ENCODE data around the gene LRCH4.
A peak's percentile ranks its signal among the peaks of the same experiment; 100 is the strongest.
"Not testable (repeated sequence)": the region's sequence is repeated elsewhere in the genome, so short reads cannot be mapped to it uniquely, and the experiment has no call there.

LRCH4 gene

DNA sequence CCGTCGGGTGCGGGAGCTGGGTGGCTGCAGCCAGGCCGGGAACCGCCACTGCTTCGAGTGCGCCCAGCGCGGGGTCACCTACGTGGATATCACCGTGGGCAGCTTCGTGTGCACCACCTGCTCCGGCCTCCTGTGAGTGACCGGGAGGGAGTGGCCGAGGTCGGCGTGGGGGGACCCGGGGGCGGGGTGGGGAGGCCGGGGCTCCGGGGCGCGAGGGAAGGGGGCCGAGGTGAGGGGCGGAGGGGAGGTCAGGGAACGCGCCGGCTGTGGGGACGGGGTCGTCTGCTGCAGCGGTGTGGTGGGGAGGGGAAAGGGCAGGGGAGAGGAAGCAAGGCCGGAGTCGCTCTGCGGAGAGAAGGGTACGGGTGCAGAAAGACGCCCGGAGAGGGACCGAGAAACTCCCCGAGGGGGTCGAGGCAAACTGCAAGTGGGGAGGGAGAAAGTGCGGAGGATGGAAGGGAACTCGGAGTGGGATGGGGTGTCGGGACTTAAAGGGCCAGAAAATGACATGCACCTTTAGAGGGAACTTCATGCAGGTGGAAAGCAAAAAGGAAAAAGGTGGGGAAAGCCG lies 46.4 kb downstream of the LRCH4 start:
- Histone ChIP-seq H3K9ac (ENCODE audit: low read depth, low read length) (peak overlapping the region; percentile 70), H3K79me2 (ENCODE audit: insufficient read depth, low read length) (peaks cover 30% of the 10 kb centered on the region), H3K4me1 (ENCODE audit: insufficient read depth, low read length) (peaks cover 23% of the 10 kb centered on the region), H3K27me3 (ENCODE audit: insufficient read depth, low read length, poor library complexity) (no peaks in the 10 kb centered on the region), H4K20me1 (ENCODE audit: insufficient read depth, low read length) (peaks cover 11% of the 10 kb centered on the region; the same call in 1 of the 2 replicates), H3K4me2 (ENCODE audit: insufficient read depth, low read length) (peak overlapping the region; percentile 99), H3K27ac (ENCODE audit: low read length) (peak overlapping the region; percentile 54), H3K36me3 (ENCODE audit: insufficient read depth, low read length) (no peaks in the 10 kb centered on the region), H3K4me3 (ENCODE audit: low read depth in 1 of 2, low read length in 2 of 2) (peak overlapping the region; percentile 71 to 82; a peak in 3 of 4 replicates), H2AFZ (ENCODE audit: low read depth, low read length) (peak overlapping the region; percentile 70), H3K9me3 (ENCODE audit: insufficient read depth, low read length, severe bottlenecking) (no peaks in the 10 kb centered on the region)
- peak; percentile 21 for DNase-seq
- ATAC-seq (ENCODE audit: insufficient read depth, low read depth), result no peak
- TF ChIP-seq, protein P1, sequence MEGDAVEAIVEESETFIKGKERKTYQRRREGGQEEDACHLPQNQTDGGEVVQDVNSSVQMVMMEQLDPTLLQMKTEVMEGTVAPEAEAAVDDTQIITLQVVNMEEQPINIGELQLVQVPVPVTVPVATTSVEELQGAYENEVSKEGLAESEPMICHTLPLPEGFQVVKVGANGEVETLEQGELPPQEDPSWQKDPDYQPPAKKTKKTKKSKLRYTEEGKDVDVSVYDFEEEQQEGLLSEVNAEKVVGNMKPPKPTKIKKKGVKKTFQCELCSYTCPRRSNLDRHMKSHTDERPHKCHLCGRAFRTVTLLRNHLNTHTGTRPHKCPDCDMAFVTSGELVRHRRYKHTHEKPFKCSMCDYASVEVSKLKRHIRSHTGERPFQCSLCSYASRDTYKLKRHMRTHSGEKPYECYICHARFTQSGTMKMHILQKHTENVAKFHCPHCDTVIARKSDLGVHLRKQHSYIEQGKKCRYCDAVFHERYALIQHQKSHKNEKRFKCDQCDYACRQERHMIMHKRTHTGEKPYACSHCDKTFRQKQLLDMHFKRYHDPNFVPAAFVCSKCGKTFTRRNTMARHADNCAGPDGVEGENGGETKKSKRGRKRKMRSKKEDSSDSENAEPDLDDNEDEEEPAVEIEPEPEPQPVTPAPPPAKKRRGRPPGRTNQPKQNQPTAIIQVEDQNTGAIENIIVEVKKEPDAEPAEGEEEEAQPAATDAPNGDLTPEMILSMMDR (IDR thresholded peaks at IDR 0.05; ENCODE audit: borderline replicate concordance, extremely low read depth, low read length, poor library complexity, severe bottlenecking), result no peak

DNA sequence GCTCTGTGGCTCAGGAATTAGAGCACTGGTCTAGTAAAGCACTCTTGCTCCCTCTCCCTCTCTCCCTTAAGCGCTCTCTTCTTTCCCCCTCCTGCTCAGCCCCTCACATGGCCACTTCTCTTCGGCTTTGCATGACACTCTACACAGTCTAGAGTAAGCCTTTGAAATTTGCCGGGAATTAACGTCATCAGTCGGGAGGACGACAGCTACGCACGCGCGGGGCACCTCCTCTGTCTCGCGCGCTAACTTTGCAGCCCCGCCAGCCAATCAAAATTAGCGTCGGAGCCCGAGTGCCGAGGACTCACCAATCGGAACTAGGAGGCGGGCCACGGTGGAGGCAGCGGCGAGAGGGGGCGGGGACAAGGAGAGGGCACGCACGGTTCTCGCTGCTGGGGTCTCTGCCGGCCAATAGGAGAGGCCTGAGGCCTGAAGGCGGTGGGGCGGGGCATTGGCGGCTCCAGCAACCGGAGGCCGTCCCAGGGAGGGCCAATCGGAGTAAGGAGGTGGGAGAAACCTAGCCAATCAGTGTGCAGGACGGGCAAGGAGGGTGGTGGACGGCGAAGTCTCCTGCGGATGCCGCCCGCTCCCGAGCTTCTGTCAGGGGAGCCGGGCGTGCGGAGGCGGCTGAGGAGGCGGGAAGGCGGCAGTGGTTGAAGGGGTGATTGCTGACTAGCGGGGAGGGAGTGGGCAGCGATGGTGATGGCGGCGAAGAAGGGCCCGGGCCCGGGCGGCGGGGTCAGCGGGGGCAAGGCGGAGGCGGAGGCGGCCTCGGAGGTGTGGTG lies 47.1 kb downstream of the LRCH4 start, which contains the start of gene AGFG2:
AGFG2 (plus strand) TSS at position 550 of the 782 bp plus-strand sequence; CDS start at position 694, 144 bp downstream.
- Histone ChIP-seq H3K4me3 (ENCODE audit: low read depth in 1 of 2, low read length in 2 of 2) (peak within 1 kb of the TSS; percentile 71 to 82; a peak in 3 of 4 replicates), H3K27ac (ENCODE audit: low read length) (peak within 1 kb of the TSS; percentile 76), H2AFZ (ENCODE audit: low read depth, low read length) (peak within 1 kb of the TSS; percentile 91), H3K9me3 (ENCODE audit: insufficient read depth, low read length, severe bottlenecking) (no peaks in the 10 kb centered on the region), H3K36me3 (ENCODE audit: insufficient read depth, low read length) (no peaks in the 10 kb centered on the region), H3K4me2 (ENCODE audit: insufficient read depth, low read length) (peak within 1 kb of the TSS; percentile 99), H3K27me3 (ENCODE audit: insufficient read depth, low read length, poor library complexity) (no peaks in the 10 kb centered on the region), H3K79me2 (ENCODE audit: insufficient read depth, low read length) (peaks cover 24% of the 10 kb centered on the region), H4K20me1 (ENCODE audit: insufficient read depth, low read length) (peaks cover 11% of the 10 kb centered on the region; the same call in 1 of the 2 replicates), H3K9ac (ENCODE audit: low read depth, low read length) (peak within 1 kb of the TSS; percentile 70), H3K4me1 (ENCODE audit: insufficient read depth, low read length) (peaks cover 23% of the 10 kb centered on the region)
- TF ChIP-seq, protein P1 (IDR thresholded peaks at IDR 0.05; ENCODE audit: borderline replicate concordance, extremely low read depth, low read length, poor library complexity, severe bottlenecking), result no peak
- TF ChIP-seq EZH2 (IDR thresholded peaks at IDR 0.05; ENCODE audit: borderline replicate concordance, low read depth, low read length, severe bottlenecking), result no peak
- DNase-seq (peak; percentile 100), ATAC-seq (ENCODE audit: insufficient read depth, low read depth) (peak; percentile 95)

DNA sequence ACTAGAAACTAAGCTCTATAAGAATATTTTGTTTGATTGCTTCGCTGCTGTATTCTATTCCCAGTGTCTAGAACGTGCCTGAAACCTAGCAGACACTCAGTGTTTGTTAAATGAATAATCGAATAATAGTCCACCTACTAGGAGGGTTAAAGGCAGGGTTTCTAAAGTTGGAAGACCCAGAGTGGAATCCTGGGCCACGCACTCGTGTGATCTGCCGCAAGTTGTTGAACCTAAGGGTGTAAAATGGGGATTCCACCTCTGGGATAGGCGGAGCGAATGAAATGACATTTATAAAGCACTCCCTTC lies 47.6 kb downstream of the LRCH4 start:
- DNase-seq, result no peak
- Histone ChIP-seq H3K36me3 (ENCODE audit: insufficient read depth, low read length) (no peaks in the 10 kb centered on the region), H3K27ac (ENCODE audit: low read length) (peak overlapping the region; percentile 76), H3K9me3 (ENCODE audit: insufficient read depth, low read length, severe bottlenecking) (no peaks in the 10 kb centered on the region), H3K4me1 (ENCODE audit: insufficient read depth, low read length) (peaks cover 23% of the 10 kb centered on the region), H3K79me2 (ENCODE audit: insufficient read depth, low read length) (peaks cover 19% of the 10 kb centered on the region), H3K9ac (ENCODE audit: low read depth, low read length) (peak overlapping the region; percentile 57), H2AFZ (ENCODE audit: low read depth, low read length) (peak overlapping the region; percentile 91), H3K4me3 (ENCODE audit: low read depth in 1 of 2, low read length in 2 of 2) (peak overlapping the region; percentile 21 to 66; a peak in 3 of 4 replicates), H3K4me2 (ENCODE audit: insufficient read depth, low read length) (peak overlapping the region; percentile 96), H4K20me1 (ENCODE audit: insufficient read depth, low read length) (peaks cover 9% of the 10 kb centered on the region; the same call in 1 of the 2 replicates), H3K27me3 (ENCODE audit: insufficient read depth, low read length, poor library complexity) (no peaks in the 10 kb centered on the region)
- ATAC-seq (ENCODE audit: insufficient read depth, low read depth), result no peak
- TF ChIP-seq, protein P1 (IDR thresholded peaks at IDR 0.05; ENCODE audit: borderline replicate concordance, extremely low read depth, low read length, poor library complexity, severe bottlenecking), result no peak
- TF ChIP-seq EZH2 (IDR thresholded peaks at IDR 0.05; ENCODE audit: borderline replicate concordance, low read depth, low read length, severe bottlenecking), result no peak

DNA sequence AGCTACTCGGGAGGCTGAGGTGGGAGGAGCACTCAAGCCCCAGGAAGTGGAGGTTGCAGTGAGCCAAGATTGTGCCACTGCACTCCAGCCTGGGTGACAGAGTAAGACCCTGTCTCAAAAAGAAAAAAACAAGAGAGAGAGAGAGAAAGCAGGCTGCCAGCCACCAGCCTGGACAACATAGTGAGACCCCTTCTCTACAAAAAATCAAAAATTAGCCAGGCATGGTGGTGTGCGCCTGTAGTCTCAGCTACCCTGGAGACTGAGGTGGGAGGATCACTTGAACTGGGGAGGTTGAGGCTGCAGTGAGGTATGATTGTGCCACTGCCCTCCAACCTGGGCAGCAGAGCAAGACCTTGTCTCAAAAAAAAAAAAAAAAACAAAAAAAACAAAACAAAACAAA lies 49.2 kb downstream of the LRCH4 start:
- not testable (repeated sequence) for H3K36me3 ChIP-seq (ENCODE audit: insufficient read depth, low read length); H3K27ac ChIP-seq (ENCODE audit: low read length); H3K9me3 ChIP-seq (ENCODE audit: insufficient read depth, low read length, severe bottlenecking); H3K9ac ChIP-seq (ENCODE audit: low read depth, low read length); H3K4me3 ChIP-seq (ENCODE audit: low read depth in 1 of 2, low read length in 2 of 2); ATAC-seq (ENCODE audit: insufficient read depth, low read depth); H3K27me3 ChIP-seq (ENCODE audit: insufficient read depth, low read length, poor library complexity); H3K4me2 ChIP-seq (ENCODE audit: insufficient read depth, low read length); H4K20me1 ChIP-seq (ENCODE audit: insufficient read depth, low read length); DNase-seq; H2AFZ ChIP-seq (ENCODE audit: low read depth, low read length)
- Histone ChIP-seq H3K79me2 (ENCODE audit: insufficient read depth, low read length) (peaks cover 13% of the 10 kb centered on the region), H3K4me1 (ENCODE audit: insufficient read depth, low read length) (peaks cover 19% of the 10 kb centered on the region)

DNA sequence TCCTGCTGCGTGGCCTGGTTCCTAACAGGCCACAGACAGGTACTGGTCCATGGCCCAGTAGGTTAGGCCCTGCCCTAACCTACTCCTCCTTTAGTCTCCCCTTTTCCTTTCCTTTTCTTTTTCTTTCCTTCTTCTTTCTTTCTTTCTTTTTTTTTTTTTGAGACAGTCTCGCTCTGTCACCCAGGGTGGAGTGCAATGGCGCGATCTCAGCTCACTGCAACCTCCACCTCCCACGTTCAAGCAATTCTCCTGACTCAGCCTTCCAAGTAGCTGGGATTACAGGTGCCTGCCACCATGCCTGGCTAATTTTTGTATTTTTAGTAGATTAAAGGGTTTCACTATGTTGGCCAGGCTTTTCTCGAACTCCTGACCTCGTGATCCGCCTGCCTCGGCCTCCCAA lies 49.9 kb downstream of the LRCH4 start:
- not testable (repeated sequence) for H3K27ac ChIP-seq (ENCODE audit: low read length); ATAC-seq (ENCODE audit: insufficient read depth, low read depth); H3K36me3 ChIP-seq (ENCODE audit: insufficient read depth, low read length); H3K9ac ChIP-seq (ENCODE audit: low read depth, low read length); H3K27me3 ChIP-seq (ENCODE audit: insufficient read depth, low read length, poor library complexity); H2AFZ ChIP-seq (ENCODE audit: low read depth, low read length); DNase-seq; H3K4me2 ChIP-seq (ENCODE audit: insufficient read depth, low read length); H4K20me1 ChIP-seq (ENCODE audit: insufficient read depth, low read length); H3K4me3 ChIP-seq (ENCODE audit: low read depth in 1 of 2, low read length in 2 of 2); H3K9me3 ChIP-seq (ENCODE audit: insufficient read depth, low read length, severe bottlenecking)
- peaks cover 19% of the 10 kb centered on the region for H3K4me1 ChIP-seq (ENCODE audit: insufficient read depth, low read length)
- peaks cover 11% of the 10 kb centered on the region for H3K79me2 ChIP-seq (ENCODE audit: insufficient read depth, low read length)
